ENCODE measurements around the gene ST6GALNAC6. TPM values are rescaled to one million over a fixed set of nuclear protein-coding genes. Genes with fewer than 3 reads are reported as not detected.

Gene ST6GALNAC6
- polyA plus RNA-seq, 3 donors: 8.2 to 14.4 (median 12.0) TPM

GRCh38 chr9:127857278-127857677 lies 42.1 kb downstream of the ST6GALNAC6 start:
- Histone ChIP-seq H3K79me2 (ENCODE audit: insufficient read depth, low read length) (no peaks in the 10 kb centered on the region), H3K4me3 (replicated peaks in 1 of 3; ENCODE audit: low read depth in 2 of 3, low read length in 3 of 3) (no peak overlapping the region), H3K4me1 (ENCODE audit: control insufficient read depth in 1 of 2, insufficient read depth in 2 of 2, low read length in 2 of 2) (peaks cover 60% of the 10 kb centered on the region in 2 donors), H3K9me3 (replicated peaks in 1 of 2; ENCODE audit: control insufficient read depth in 1 of 2, insufficient read depth in 1 of 2, low read length in 2 of 2) (no peaks in the 10 kb centered on the region), H3K4me2 (replicated peaks; ENCODE audit: extremely low read depth, low read length, poor library complexity, severe bottlenecking) (no peak overlapping the region), H4K20me1 (ENCODE audit: insufficient read depth, low read length) (peaks cover 6% of the 10 kb centered on the region), H3K27me3 (ENCODE audit: control insufficient read depth in 2 of 2, insufficient read depth in 2 of 2, low read length in 2 of 2) (no peaks in the 10 kb centered on the region), H3K36me3 (replicated peaks in 1 of 2; ENCODE audit: control insufficient read depth in 1 of 2, insufficient read depth in 2 of 2, low read length in 2 of 2) (no peaks in the 10 kb centered on the region), H3K27ac (ENCODE audit: low read depth in 1 of 2, low read length in 2 of 2) (no peak overlapping the region), H3K9ac (ENCODE audit: insufficient read depth, low read length, poor library complexity, severe bottlenecking) (no peak overlapping the region), H2AFZ (ENCODE audit: insufficient read depth, low read depth, low read length, poor library complexity, severe bottlenecking) (no peak overlapping the region)
- WGBS (ENCODE audit: insufficient coverage): no CpG with 5 or more reads among the region's 4 CpGs
- intact Hi-C loops (cut with micrococcal nuclease): no loop called here
- no peak for TF ChIP-seq CTCF (IDR thresholded peaks at IDR 0.05)
- H3K9me3 Mint-ChIP-seq: peaks cover 0 to 2% (median 0%) of the 10 kb centered on the region in 7 donors
- H3K27ac Mint-ChIP-seq: no peak overlapping the region
- peaks cover 5 to 8% of the 10 kb centered on the region in 2 donors for H3K36me3 Mint-ChIP-seq
- no peak for DNase-seq
- peaks cover 0 to 5% (median 1%) of the 10 kb centered on the region in 3 donors for H3K27me3 Mint-ChIP-seq (ENCODE audit: low read depth in 3 of 3)
- H3K4me1 Mint-ChIP-seq: peaks cover 59% of the 10 kb centered on the region
- H3K4me3 Mint-ChIP-seq: no peak overlapping the region

GRCh38 chr9:127856729-127857116 lies 42.7 kb downstream of the ST6GALNAC6 start:
- Mint-ChIP-seq H3K27me3 (ENCODE audit: low read depth in 3 of 3) (peaks cover 0 to 5% (median 1%) of the 10 kb centered on the region in 3 donors), H3K4me1 (peaks cover 59% of the 10 kb centered on the region), H3K4me3 (no peak overlapping the region), H3K27ac (no peak overlapping the region), H3K36me3 (peaks cover 8 to 12% of the 10 kb centered on the region in 2 donors), H3K9me3 (peaks cover 0 to 2% (median 0%) of the 10 kb centered on the region in 7 donors)
- WGBS (ENCODE audit: insufficient coverage): 84% methylated on average over 5 of the region's 8 CpGs
- H4K20me1 ChIP-seq (ENCODE audit: insufficient read depth, low read length): peaks cover 6% of the 10 kb centered on the region
- no peaks in the 10 kb centered on the region for H3K36me3 ChIP-seq (replicated peaks in 1 of 2; ENCODE audit: control insufficient read depth in 1 of 2, insufficient read depth in 2 of 2, low read length in 2 of 2)
- intact Hi-C loops (cut with micrococcal nuclease): no loop called here
- no peak overlapping the region for H2AFZ ChIP-seq (ENCODE audit: insufficient read depth, low read depth, low read length, poor library complexity, severe bottlenecking)
- no peak overlapping the region for H3K4me3 ChIP-seq (replicated peaks in 1 of 3; ENCODE audit: low read depth in 2 of 3, low read length in 3 of 3)
- DNase-seq: no peak
- H3K9me3 ChIP-seq (replicated peaks in 1 of 2; ENCODE audit: control insufficient read depth in 1 of 2, insufficient read depth in 1 of 2, low read length in 2 of 2): no peaks in the 10 kb centered on the region
- H3K9ac ChIP-seq (ENCODE audit: insufficient read depth, low read length, poor library complexity, severe bottlenecking): no peak overlapping the region
- H3K27ac ChIP-seq (ENCODE audit: low read depth in 1 of 2, low read length in 2 of 2): no peak overlapping the region
- TF ChIP-seq CTCF (IDR thresholded peaks at IDR 0.05): no peak
- no peak overlapping the region for H3K4me2 ChIP-seq (replicated peaks; ENCODE audit: extremely low read depth, low read length, poor library complexity, severe bottlenecking)
- H3K4me1 ChIP-seq (ENCODE audit: control insufficient read depth in 1 of 2, insufficient read depth in 2 of 2, low read length in 2 of 2): peaks cover 54 to 57% of the 10 kb centered on the region in 2 donors
- H3K27me3 ChIP-seq (ENCODE audit: control insufficient read depth in 2 of 2, insufficient read depth in 2 of 2, low read length in 2 of 2): no peaks in the 10 kb centered on the region
- no peaks in the 10 kb centered on the region for H3K79me2 ChIP-seq (ENCODE audit: insufficient read depth, low read length)
